SK-N-SH (cell line): ENCODE results near the gene IL3. TPM values are rescaled to one million over a fixed set of nuclear protein-coding genes. Genes with fewer than 3 reads are reported as not detected.

ENCODE experiments used
- CTCF ChIA-PET: fragments of 300-600, 350-600 bp; formaldehyde crosslinking; extraction: SDS; loops from one replicate; lab custom pipeline; 2021; lab: Yijun Ruan, JAX
- POLR2A ChIA-PET: fragments of 350-600 bp; sonication (Branson Sonifier 250); formaldehyde crosslinking; extraction: SDS; loops from one replicate; lab custom pipeline; 2020; ENCODE audit warnings: antibody characterized with exemption, inconsistent platforms; lab: Yijun Ruan, JAX
- DNase-seq: peaks from one replicate; pipeline ENCODE4 v3.0.0; 2012
- H2AFZ ChIP-seq: fragments of 200-600 bp; sonication (generic); 2 replicates; pipeline ENCODE4 v1.8.1; 2016; ENCODE audit warnings: antibody characterized with exemption, mild to moderate bottlenecking, low read depth
- H3F3A ChIP-seq: fragments of 200-600 bp; sonication (generic); replicated peaks from 2 replicates; pipeline ENCODE3; 2016; ENCODE audit warnings: antibody characterized with exemption, mild to moderate bottlenecking; ENCODE audit not compliant: insufficient read depth
- H3K27ac ChIP-seq, 2 experiments: fragments of 200-500 bp in 1 of 2; fragments of 200-600 bp in 1 of 2; sonication (Bioruptor generic) in 1 of 2; sonication (generic), shearing (Covaris generic) in 1 of 2; 2 replicates each; pipeline versions ENCODE4 v1.5.1 to v1.6.1; 2014 to 2016; ENCODE audit warnings: low read depth in 2 of 2, inconsistent platforms in 1 of 2, low read length in 1 of 2, mild to moderate bottlenecking in 1 of 2, mixed read lengths in 1 of 2
- H3K27me3 ChIP-seq: fragments of 200-600 bp; sonication (generic), shearing (Covaris generic); 2 replicates; pipeline ENCODE4 v1.6.1; 2016; ENCODE audit warnings: mixed run types; ENCODE audit not compliant: insufficient read depth
- H3K36me3 ChIP-seq, 2 experiments: fragments of 200-500 bp in 1 of 2; fragments of 200-600 bp in 1 of 2; sonication (Bioruptor generic) in 1 of 2; sonication (generic) in 1 of 2; replicated peaks in 1 of 2; 2 replicates each; pipeline versions ENCODE3 to v1.5.1; 2014 to 2016; ENCODE audit warnings: low read length in 1 of 2, mild to moderate bottlenecking in 1 of 2; ENCODE audit not compliant: insufficient read depth in 2 of 2, control insufficient read depth in 1 of 2
- H3K4me1 ChIP-seq, 2 experiments: fragments of 200-500 bp in 1 of 2; fragments of 200-600 bp in 1 of 2; sonication (Bioruptor generic) in 1 of 2; sonication (generic), shearing (Covaris generic) in 1 of 2; 2 replicates each; pipeline versions ENCODE4 v1.5.1 to v1.6.1; 2014 to 2016; ENCODE audit warnings: low read depth in 1 of 2, low read length in 1 of 2, mixed run types in 1 of 2; ENCODE audit not compliant: insufficient read depth in 2 of 2, control insufficient read depth in 1 of 2
- H3K4me2 ChIP-seq: fragments of 200-600 bp; sonication (generic), shearing (Covaris generic); 2 replicates; pipeline ENCODE4 v1.6.1; 2017; ENCODE audit warnings: mixed run types
- H3K4me3 ChIP-seq, 2 experiments: fragments of 200-500 bp in 1 of 2; fragments of 200-600 bp in 1 of 2; sonication (Bioruptor generic) in 1 of 2; sonication (generic), shearing (Covaris generic) in 1 of 2; 2 replicates each; pipeline versions ENCODE4 v1.5.1 to v1.8.1; 2014 to 2016; ENCODE audit warnings: low read depth in 2 of 2, inconsistent platforms in 1 of 2, low read length in 1 of 2, mild to moderate bottlenecking in 1 of 2, mixed read lengths in 1 of 2, moderate library complexity in 1 of 2
- H3K79me2 ChIP-seq: fragments of 200-600 bp; sonication (generic); 2 replicates; pipeline ENCODE4 v1.8.1; 2017; ENCODE audit warnings: mild to moderate bottlenecking; ENCODE audit not compliant: insufficient read depth
- H3K9ac ChIP-seq: fragments of 200-600 bp; sonication (generic); 2 replicates; pipeline ENCODE4 v1.6.1; 2017; ENCODE audit warnings: mixed run types
- H3K9me2 ChIP-seq: fragments of 200-600 bp; sonication (generic); 2 replicates; pipeline ENCODE4 v1.6.1; 2017; ENCODE audit warnings: mixed run types
- H3K9me3 ChIP-seq: fragments of 200-600 bp; sonication (generic); 2 replicates; pipeline ENCODE4 v1.6.1; 2017; ENCODE audit warnings: mixed run types, mild to moderate bottlenecking, moderate library complexity
- H4K20me1 ChIP-seq: fragments of 200-600 bp; sonication (generic); 2 replicates; pipeline ENCODE4 v1.6.1; 2017; ENCODE audit warnings: mild to moderate bottlenecking, mixed run types; ENCODE audit not compliant: insufficient read depth
- CHD2 ChIP-seq: fragments of 150-350 bp; IDR thresholded peaks from 2 replicates; pipeline ENCODE4 v1.6.1; 2018; ENCODE audit warnings: low read length; ENCODE audit not compliant: partially characterized antibody
- EP300 ChIP-seq, 2 experiments: IDR thresholded peaks; 2 replicates each; pipeline versions ENCODE4 v1.4.0 to v1.6.1; 2012; ENCODE audit warnings: borderline replicate concordance in 1 of 2, low read depth in 1 of 2, low read length in 1 of 2
- EZH2phosphoT487 ChIP-seq: fragments of 200-600 bp; sonication (generic); IDR thresholded peaks from 2 replicates; pipeline ENCODE4 v1.6.1; 2017; ENCODE audit warnings: low read depth, mixed run types, mild to moderate bottlenecking, antibody characterized with exemption, moderate library complexity, borderline replicate concordance
- FOXM1 ChIP-seq: IDR thresholded peaks from 2 replicates; pipeline ENCODE4 v1.4.0; 2012; ENCODE audit warnings: low read depth, mild to moderate bottlenecking
- GATA2 ChIP-seq: sonication (generic); formaldehyde crosslinking; IDR thresholded peaks from 2 replicates; pipeline ENCODE4 v1.5.0; 2020; ENCODE audit warnings: mild to moderate bottlenecking, missing genetic modification reagents
- IRF3 ChIP-seq: fragments of 150-350 bp; IDR thresholded peaks from 2 replicates; pipeline ENCODE4 v1.6.1; 2016; ENCODE audit warnings: mild to moderate bottlenecking, low read depth, low read length
- MAX ChIP-seq: IDR thresholded peaks from 2 replicates; pipeline ENCODE4 v1.4.0; 2012; ENCODE audit warnings: low read depth
- NRF1 ChIP-seq: IDR thresholded peaks from 2 replicates; pipeline ENCODE4 v1.6.1; 2012; ENCODE audit warnings: low read depth, mild to moderate bottlenecking, low read length
- POLR2AphosphoS5 ChIP-seq: IDR thresholded peaks from 2 replicates; pipeline ENCODE4 v1.6.1; 2012; ENCODE audit warnings: low read depth, low read length
- RCOR1 ChIP-seq: fragments of 150-350 bp; IDR thresholded peaks from 2 replicates; pipeline ENCODE4 v1.6.1; 2017; ENCODE audit warnings: antibody characterized with exemption, low read length
- REST ChIP-seq: IDR thresholded peaks from 2 replicates; pipeline ENCODE4 v1.6.1; 2012; ENCODE audit warnings: mild to moderate bottlenecking, low read depth, low read length, moderate library complexity
- RFX5 ChIP-seq: IDR thresholded peaks from 2 replicates; pipeline ENCODE4 v1.6.1; 2012; ENCODE audit warnings: mild to moderate bottlenecking, improper control_type of control experiment, low read length
- TCF12 ChIP-seq: IDR thresholded peaks from 2 replicates; pipeline ENCODE4 v1.4.0; 2012
- TEAD4 ChIP-seq: IDR thresholded peaks from 2 replicates; pipeline ENCODE4 v1.4.0; 2012; ENCODE audit warnings: mild to moderate bottlenecking, borderline replicate concordance; ENCODE audit not compliant: insufficient read depth
- USF2 ChIP-seq: fragments of 150-350 bp; IDR thresholded peaks from 2 replicates; pipeline ENCODE4 v1.6.1; 2017; ENCODE audit warnings: antibody characterized with exemption, low read length, low read depth, borderline replicate concordance
- YY1 ChIP-seq: IDR thresholded peaks from 2 replicates; pipeline ENCODE4 v1.4.0; 2012; ENCODE audit warnings: low read depth, mild to moderate bottlenecking
- ZBTB33 ChIP-seq: IDR thresholded peaks from 2 replicates; pipeline ENCODE4 v1.4.0; 2012; ENCODE audit warnings: low read depth, borderline replicate concordance
- whole genome bisulfite sequencing: methylation state at CpG from one replicate; pipeline ENCODE4 v1.1.6; 2017; ENCODE audit warnings: low lambda C conversion rate; 5-methylcytosine and 5-hydroxymethylcytosine counted together
- polyA plus RNA-seq, 3 experiments: library from polyadenylated mRNA; depleted of rRNA; stranded (reverse); fragments of >200 nt; gene quantifications; 2 replicates each; pipeline ENCODE4 v1.2.3, GENCODE V29; 2012

IL3 gene
- polyA plus RNA-seq, 1 of the 3 experiments (the other 2 are of a cell fraction) = not detected

- POLR2A ChIA-PET = no interaction called here
- H3K9me3 ChIP-seq = no peaks in the 10 kb centered on the region
- no peaks in the 10 kb centered on the region for H3K36me3 ChIP-seq
- CTCF ChIA-PET = interaction anchor here (1.0 kb wide), 2 partner anchors 19 to 107 kb away, joined by 3 read pairs; no protein-coding TSS in a partner anchor
- H2AFZ ChIP-seq = no peak overlapping the region
- DNase-seq = no peak
- peaks cover 14 to 17% of the 10 kb centered on the region in 2 experiments for H3K4me1 ChIP-seq
- H4K20me1 ChIP-seq = no peaks in the 10 kb centered on the region
- H3K9me2 ChIP-seq = no peaks in the 10 kb centered on the region
- H3K79me2 ChIP-seq = no peaks in the 10 kb centered on the region
- H3K27me3 ChIP-seq = no peaks in the 10 kb centered on the region
- no peak overlapping the region for H3K4me3 ChIP-seq
- H3K4me2 ChIP-seq = no peak overlapping the region
- TF ChIP-seq EZH2phosphoT487 (no peak), TCF12 (no peak), TEAD4 (no peak), RCOR1 (no peak), CHD2 (no peak), YY1 (no peak), FOXM1 (no peak), POLR2AphosphoS5 (no peak), EP300 (IDR thresholded peaks at IDR 0.05; ENCODE audit: borderline replicate concordance in 1 of 2, low read depth in 1 of 2, low read length in 1 of 2) (no peak), REST (no peak), NRF1 (no peak)
- TF ChIP-seq, all 33 proteins: peak for 0
- H3F3A ChIP-seq = peaks cover 5% of the 10 kb centered on the region
- no peak overlapping the region for H3K9ac ChIP-seq
- WGBS = 94% methylated on average over 4 of the region's 4 CpGs
- H3K27ac ChIP-seq = no peak overlapping the region
These were observed 22.7 kb downstream of the IL3 start for GRCh38 chr5:132083071-132083678.

- no peaks in the 10 kb centered on the region for H3K36me3 ChIP-seq
- 88% methylated on average over 4 of the region's 4 CpGs for WGBS
- POLR2A ChIA-PET = no interaction called here
- TF ChIP-seq YY1 (no peak), IRF3 (no peak), MAX (no peak), USF2 (no peak), ZBTB33 (no peak), RFX5 (no peak), TEAD4 (no peak), GATA2 (CRISPR knock-in tag) (no peak)
These were observed 25.2 kb downstream of the IL3 start for GRCh38 chr5:132085686-132086085.

More at GRCh38 chr5:132085686-132086085, 25.2 kb downstream of the IL3 start:
- Histone ChIP-seq H3K4me2 (peak overlapping the region; percentile 45; the same call in 1 of the 2 replicates), H3K9me2 (no peaks in the 10 kb centered on the region), H3K79me2 (no peaks in the 10 kb centered on the region), H3K4me1 (peaks cover 17% of the 10 kb centered on the region in 2 experiments), H3K27me3 (no peaks in the 10 kb centered on the region), H3K9ac (peak overlapping the region; percentile 30; the same call in 1 of the 2 replicates), H2AFZ (no peak overlapping the region), H3F3A (peaks cover 5% of the 10 kb centered on the region), H3K4me3 (no peak overlapping the region), H4K20me1 (no peaks in the 10 kb centered on the region), H3K9me3 (no peaks in the 10 kb centered on the region), H3K27ac (peak overlapping the region; percentile 22 to 74)
- DNase-seq = no peak
- CTCF ChIA-PET = interaction anchor here (1.3 to 2.1 kb wide), 4 partner anchors 21 to 26 kb away, joined by 4 to 11 read pairs (median 6); no protein-coding TSS in a partner anchor
